ENCODE measurements around the gene BFSP1.

BFSP1 gene

GRCh38 chr20:17452441-17452840, 78.7 kb downstream of the BFSP1 start:
- Mint-ChIP-seq H3K4me3 (no peak overlapping the region), H3K27ac (no peak overlapping the region), H3K9me3 (no peaks in the 10 kb centered on the region), H3K36me3 (ENCODE audit: insufficient read depth) (no peaks in the 10 kb centered on the region), H3K27me3 (peaks cover 60 to 64% of the 10 kb centered on the region in 2 donors), H3K4me1 (ENCODE audit: low read depth in 2 of 2) (no peaks in the 10 kb centered on the region)
- ATAC-seq (replicated peaks) (no peak), DNase-seq (no peak)

GRCh38 chr20:17449031-17449430, 82.1 kb downstream of the BFSP1 start:
- ATAC-seq (replicated peaks) (no peak), DNase-seq (no peak)
- Mint-ChIP-seq H3K27me3 (peaks cover 35 to 50% of the 10 kb centered on the region in 2 donors), H3K4me3 (no peak overlapping the region), H3K9me3 (no peaks in the 10 kb centered on the region), H3K27ac (no peak overlapping the region), H3K36me3 (ENCODE audit: insufficient read depth) (no peaks in the 10 kb centered on the region), H3K4me1 (ENCODE audit: low read depth in 2 of 2) (no peaks in the 10 kb centered on the region)

GRCh38 chr20:17448071-17448470, 83.1 kb downstream of the BFSP1 start:
- ATAC-seq (replicated peaks) (no peak), DNase-seq (no peak)
- Mint-ChIP-seq H3K4me1 (ENCODE audit: low read depth in 2 of 2) (no peaks in the 10 kb centered on the region), H3K36me3 (ENCODE audit: insufficient read depth) (no peaks in the 10 kb centered on the region), H3K4me3 (no peak overlapping the region), H3K9me3 (no peaks in the 10 kb centered on the region), H3K27me3 (peaks cover 34 to 52% of the 10 kb centered on the region in 2 donors), H3K27ac (no peak overlapping the region)

GRCh38 chr20:17446171-17446570, 85.0 kb downstream of the BFSP1 start:
- Mint-ChIP-seq H3K9me3 (no peaks in the 10 kb centered on the region), H3K27ac (no peak overlapping the region), H3K27me3 (peaks cover 32 to 53% of the 10 kb centered on the region in 2 donors), H3K4me3 (no peak overlapping the region), H3K36me3 (ENCODE audit: insufficient read depth) (no peaks in the 10 kb centered on the region), H3K4me1 (ENCODE audit: low read depth in 2 of 2) (no peaks in the 10 kb centered on the region)
- ATAC-seq (replicated peaks) (no peak), DNase-seq (no peak)

GRCh38 chr20:17445543-17445942, 85.6 kb downstream of the BFSP1 start:
- Mint-ChIP-seq H3K4me3 (no peak overlapping the region), H3K4me1 (ENCODE audit: low read depth in 2 of 2) (no peaks in the 10 kb centered on the region), H3K27me3 (peaks cover 34 to 55% of the 10 kb centered on the region in 2 donors), H3K9me3 (no peaks in the 10 kb centered on the region), H3K36me3 (ENCODE audit: insufficient read depth) (no peaks in the 10 kb centered on the region), H3K27ac (no peak overlapping the region)
- ATAC-seq (replicated peaks) (no peak), DNase-seq (no peak)

GRCh38 chr20:17444091-17444490, 87.1 kb downstream of the BFSP1 start:
- ATAC-seq (replicated peaks): no peak
- H3K9me3 Mint-ChIP-seq: no peaks in the 10 kb centered on the region
- peaks cover 30 to 66% of the 10 kb centered on the region in 2 donors for H3K27me3 Mint-ChIP-seq

More at GRCh38 chr20:17444091-17444490, 87.1 kb downstream of the BFSP1 start:
- Mint-ChIP-seq H3K4me3 (no peak overlapping the region), H3K4me1 (ENCODE audit: low read depth in 2 of 2) (no peaks in the 10 kb centered on the region), H3K27ac (no peak overlapping the region), H3K36me3 (ENCODE audit: insufficient read depth) (no peaks in the 10 kb centered on the region)
- DNase-seq: no peak

Measured in effector memory CD8-positive, alpha-beta T cell (primary cell).